GM19099 (cell line): ENCODE measurements around the gene CTSV.

Source experiments
- POLR2A ChIP-seq: IDR thresholded peaks from 3 replicates; pipeline ENCODE4 v1.6.1; 2011; ENCODE audit warnings: low read depth; ENCODE audit not compliant: insufficient read length; ENCODE audit errors: extremely low read depth

Gene CTSV

GRCh38 chr9:97045300-97045699 is 6.4 kb upstream of the CTSV start:
- no peak for TF ChIP-seq POLR2A

- no peak for TF ChIP-seq POLR2A
Observed at GRCh38 chr9:97041898-97042297, 3.0 kb upstream of the CTSV start.

- TF ChIP-seq POLR2A: no peak
Observed at GRCh38 chr9:97039514-97039860, 545 bp upstream of the CTSV start.

- TF ChIP-seq POLR2A: peak; percentile 62
Observed at GRCh38 chr9:97013151-97014132, 25.5 kb downstream of the CTSV start.

GRCh38 chr9:97012617-97013016 is 26.3 kb downstream of the CTSV start:
- peak; percentile 29 for TF ChIP-seq POLR2A
